IMR-90 (cell line): Measurements from ENCODE around the gene SEC61B. TPM values are rescaled to one million over a fixed set of nuclear protein-coding genes. Genes with fewer than 3 reads are reported as not detected.

ENCODE experiments used
- ATAC-seq: fragments of 200-7000 bp; cut with Tn5 transposase; 2 replicates; pipeline ENCODE4 v1.9.1; 2020; ENCODE audit warnings: low read depth, mild to moderate bottlenecking, moderate library complexity
- BruUV-seq: library from RNA; stranded (reverse); fragments of 400-500 nt; replicated peaks from 2 replicates; lab custom pipeline; 2021; lab: Mats Ljungman, UMichigan
- CTCF ChIA-PET: fragments of 300-600 bp; formaldehyde crosslinking; extraction: SDS; loops from one replicate; lab custom pipeline; 2021; ENCODE audit warnings: antibody characterized with exemption; lab: Yijun Ruan, JAX
- POLR2A ChIA-PET: fragments of 300-600 bp; sonication (Branson Sonifier 250); formaldehyde crosslinking; loops from one replicate; lab custom pipeline; 2022; ENCODE audit warnings: antibody characterized with exemption; ENCODE audit not compliant: unreplicated experiment; lab: Charles Lee
- DNase-seq: peaks from one replicate; pipeline ENCODE4 v3.0.0; 2013
- H2AFZ ChIP-seq: replicated peaks from 2 replicates; pipeline ENCODE3; 2013; ENCODE audit warnings: low read length, mild to moderate bottlenecking; ENCODE audit not compliant: poor library complexity
- H2AK5ac ChIP-seq: 2 replicates; pipeline ENCODE4 v1.6.1; 2013; ENCODE audit warnings: low read depth, low read length, inconsistent platforms
- H2AK9ac ChIP-seq: replicated peaks from 2 replicates; pipeline ENCODE3; 2013; ENCODE audit warnings: mild to moderate bottlenecking, low read depth, low read length, moderate library complexity; ENCODE audit not compliant: poor library complexity
- H2BK120ac ChIP-seq: 2 replicates; pipeline ENCODE4 v1.6.1; 2013; ENCODE audit warnings: low read depth, low read length, inconsistent platforms
- H2BK15ac ChIP-seq: 3 replicates; pipeline ENCODE4 v1.6.1; 2013; ENCODE audit warnings: low read depth, low read length, inconsistent platforms
- H2BK20ac ChIP-seq: 2 replicates; pipeline ENCODE4 v1.6.1; 2013; ENCODE audit warnings: low read depth, mild to moderate bottlenecking, inconsistent platforms, low read length, moderate library complexity
- H2BK5ac ChIP-seq: 2 replicates; pipeline ENCODE4 v1.6.1; 2013; ENCODE audit warnings: mild to moderate bottlenecking, low read depth, low read length, inconsistent platforms; ENCODE audit not compliant: poor library complexity, severe bottlenecking
- H3K14ac ChIP-seq: replicated peaks from 2 replicates; pipeline ENCODE4 v1.6.1; 2013; ENCODE audit warnings: low read depth, low read length, inconsistent platforms
- H3K18ac ChIP-seq: 2 replicates; pipeline ENCODE4 v1.6.1; 2013; ENCODE audit warnings: low read depth, low read length, control low read depth
- H3K23ac ChIP-seq: 2 replicates; pipeline ENCODE4 v1.6.1; 2013; ENCODE audit warnings: low read depth, low read length, inconsistent platforms
- H3K27ac ChIP-seq: 2 replicates; pipeline ENCODE4 v1.5.1; 2013; ENCODE audit warnings: mild to moderate bottlenecking, control low read depth, low read length; ENCODE audit not compliant: insufficient read depth
- H3K27me3 ChIP-seq: 2 replicates; pipeline ENCODE4 v1.6.1; 2013; ENCODE audit warnings: low read length; ENCODE audit not compliant: control insufficient read depth, insufficient read depth
- H3K36me3 ChIP-seq: 2 replicates; pipeline ENCODE4 v1.6.1; 2013; ENCODE audit warnings: low read length, mixed read lengths; ENCODE audit not compliant: control insufficient read depth, insufficient read depth
- H3K4ac ChIP-seq: 2 replicates; pipeline ENCODE4 v1.6.1; 2013; ENCODE audit warnings: low read depth, low read length, inconsistent platforms
- H3K4me1 ChIP-seq: 2 replicates; pipeline ENCODE4 v1.6.1; 2013; ENCODE audit warnings: low read length, mixed read lengths; ENCODE audit not compliant: control insufficient read depth, insufficient read depth
- H3K4me2 ChIP-seq: 2 replicates; pipeline ENCODE4 v1.6.1; 2013; ENCODE audit warnings: low read depth, mild to moderate bottlenecking, control low read depth, low read length, moderate library complexity
- H3K4me3 ChIP-seq: 2 replicates; pipeline ENCODE4 v1.5.1; 2013; ENCODE audit warnings: low read depth, mild to moderate bottlenecking, control low read depth, low read length, moderate library complexity; ENCODE audit not compliant: insufficient read depth
- H3K56ac ChIP-seq: 2 replicates; pipeline ENCODE4 v1.6.1; 2013; ENCODE audit warnings: low read length, inconsistent platforms; ENCODE audit not compliant: insufficient read depth; ENCODE audit errors: extremely low read depth
- H3K79me1 ChIP-seq, 2 experiments: 2 replicates each; pipeline ENCODE4 v1.6.1; 2013; ENCODE audit warnings: low read length in 2 of 2, inconsistent platforms in 1 of 2, low read depth in 1 of 2
- H3K9ac ChIP-seq: 2 replicates; pipeline ENCODE4 v1.6.1; 2013; ENCODE audit warnings: low read depth, low read length, control low read depth
- H3K9me1 ChIP-seq: 2 replicates; pipeline ENCODE4 v1.6.1; 2013; ENCODE audit warnings: low read length, inconsistent platforms; ENCODE audit not compliant: insufficient read depth
- H3K9me3 ChIP-seq: 2 replicates; pipeline ENCODE4 v1.6.1; 2013; ENCODE audit warnings: low read length; ENCODE audit not compliant: control insufficient read depth, insufficient read depth
- H4K20me1 ChIP-seq: 2 replicates; pipeline ENCODE4 v1.6.1; 2013; ENCODE audit warnings: low read length, inconsistent platforms; ENCODE audit not compliant: insufficient read depth
- H4K5ac ChIP-seq: 2 replicates; pipeline ENCODE4 v1.6.1; 2013; ENCODE audit warnings: mild to moderate bottlenecking, low read depth, low read length, control low read depth
- H4K8ac ChIP-seq, 2 experiments: 2 replicates each; pipeline ENCODE4 v1.6.1; 2013; ENCODE audit warnings: low read depth in 2 of 2, low read length in 2 of 2, control low read depth in 1 of 2, inconsistent platforms in 1 of 2
- H4K91ac ChIP-seq: 2 replicates; pipeline ENCODE4 v1.6.1; 2013; ENCODE audit warnings: low read depth, low read length, inconsistent platforms; ENCODE audit not compliant: insufficient read depth
- NFE2L2 ChIP-seq: fragments of 150-350 bp; IDR thresholded peaks from 2 replicates; pipeline ENCODE4 v1.6.1; 2016; ENCODE audit warnings: low read depth, mild to moderate bottlenecking, low read length
- WGBS, 2 experiments: methylation state at CpG; one replicate each; pipeline versions ENCODE4 v1.1.5 to v1.1.7; 2013; ENCODE audit warnings: missing lambda C conversion rate in 2 of 2; ENCODE audit not compliant: insufficient read length in 1 of 2; ENCODE audit errors: extremely low coverage in 2 of 2; 5-methylcytosine and 5-hydroxymethylcytosine counted together
- dilution Hi-C: fragments of 300-500 bp; cut with HindIII; formaldehyde crosslinking; loops from one replicate; pipeline ENCODE4 v1.14.3; 2018; ENCODE audit warnings: low sequenced_read_pairs; ENCODE audit not compliant: unreplicated experiment
- in situ Hi-C: fragments of 300-500 bp; cut with MboI; formaldehyde crosslinking; loops from 3 replicates; pipeline ENCODE4 v1.14.3; 2019; ENCODE audit warnings: low sequenced_read_pairs, inconsistent platforms, mixed read lengths
- intact Hi-C: fragments of 100-400 bp; cut with micrococcal nuclease; formaldehyde crosslinking; loops from 2 replicates; pipeline ENCODE4 v1.10.0; 2022
- polyA plus RNA-seq, 3 experiments: library from polyadenylated mRNA; depleted of rRNA; stranded (reverse); fragments of >200 nt; gene quantifications; 2 replicates each; pipeline ENCODE4 v1.2.3, GENCODE V29; 2012; ENCODE audit warnings: low replicate concordance in 1 of 3
- total RNA-seq: library from RNA; depleted of rRNA; stranded (reverse); fragments of >200 nt; gene quantifications from 2 replicates; pipeline ENCODE4 v1.2.3, GENCODE V29; 2012
- TF ChIP-seq, protein P1 (sequence below): conservative IDR thresholded peaks from 2 replicates; pipeline ENCODE4 v1.5.1; 2012; ENCODE audit warnings: mild to moderate bottlenecking, low read depth, low read length, improper control_type of control experiment

SEC61B gene
- total and polyA plus RNA-seq, 2 of the 4 experiments (the other 2 are of a cell fraction): 180 to 281 TPM

DNA sequence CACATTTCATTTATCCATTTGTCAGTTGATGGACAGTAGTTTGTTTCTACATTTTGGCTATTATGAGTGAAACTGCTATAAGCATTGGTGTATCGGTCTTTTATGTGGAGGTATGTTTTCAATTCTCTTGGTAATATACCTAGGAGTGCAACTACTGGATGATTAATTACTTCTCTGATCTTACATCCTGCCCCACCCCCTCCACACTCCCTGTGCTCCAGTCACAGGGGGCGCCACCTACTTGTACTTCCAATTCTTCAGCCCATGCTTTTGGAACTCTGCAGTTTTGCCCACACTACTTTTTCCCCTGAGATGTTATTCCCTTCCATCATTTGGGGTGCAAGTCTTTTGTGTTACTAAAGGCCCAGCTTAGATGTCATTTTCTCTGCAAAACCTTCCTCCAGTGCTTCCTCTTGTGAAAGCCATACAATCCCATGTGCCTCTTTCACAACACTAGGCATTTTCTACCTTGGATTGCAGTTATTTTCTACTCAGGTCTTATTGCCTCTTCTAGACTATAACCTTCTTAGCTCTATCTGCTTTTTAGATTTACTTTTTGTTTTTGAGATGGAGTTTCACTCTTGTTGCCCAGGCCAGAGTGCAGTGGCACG, 42.1 kb downstream of the SEC61B start:
- Histone ChIP-seq H3K14ac (no peak overlapping the region), H2BK15ac (no peak overlapping the region), H4K91ac (no peak overlapping the region), H3K23ac (no peak overlapping the region), H3K36me3 (no peaks in the 10 kb centered on the region), H3K56ac (no peak overlapping the region), H4K8ac (no peak overlapping the region), H2AK9ac (no peak overlapping the region), H4K20me1 (no peaks in the 10 kb centered on the region), H3K27ac (no peak overlapping the region), H3K4ac (no peak overlapping the region), H3K9me1 (peaks cover 2% of the 10 kb centered on the region; the same call in 1 of the 2 replicates), H3K18ac (no peak overlapping the region), H3K4me2 (no peak overlapping the region), H3K79me1 (no peaks in the 10 kb centered on the region), H3K9me3 (no peaks in the 10 kb centered on the region), H3K4me3 (no peak overlapping the region), H2BK5ac (no peak overlapping the region), H3K4me1 (peaks cover 5% of the 10 kb centered on the region), H3K9ac (no peak overlapping the region), H4K5ac (no peak overlapping the region), H2BK120ac (no peak overlapping the region), H2AK5ac (no peak overlapping the region), H2BK20ac (no peak overlapping the region), H2AFZ (no peak overlapping the region), H3K27me3 (no peaks in the 10 kb centered on the region)
- POLR2A ChIA-PET: no interaction called here
- in situ Hi-C loops (loop anchor here (25.0 kb wide), 3 partner anchors 548 to 948 kb away; partner anchors contain the start of gene NR4A3), intact Hi-C loops (loop anchor here (10.0 kb wide), 4 partner anchors 79 to 1331 kb away; partner anchors contain the start of gene STX17), dilution Hi-C loops (no loop called here)
- DNase-seq: no peak
- CTCF ChIA-PET: no interaction called here
- BruUV-seq: no TSS peak
- WGBS, 2 experiments: 33% methylated on average over 1 of the region's 3 CpGs; no CpG with 5 or more reads in 1 of the 2 experiments
- ATAC-seq: no peak
- TF ChIP-seq, protein P1, sequence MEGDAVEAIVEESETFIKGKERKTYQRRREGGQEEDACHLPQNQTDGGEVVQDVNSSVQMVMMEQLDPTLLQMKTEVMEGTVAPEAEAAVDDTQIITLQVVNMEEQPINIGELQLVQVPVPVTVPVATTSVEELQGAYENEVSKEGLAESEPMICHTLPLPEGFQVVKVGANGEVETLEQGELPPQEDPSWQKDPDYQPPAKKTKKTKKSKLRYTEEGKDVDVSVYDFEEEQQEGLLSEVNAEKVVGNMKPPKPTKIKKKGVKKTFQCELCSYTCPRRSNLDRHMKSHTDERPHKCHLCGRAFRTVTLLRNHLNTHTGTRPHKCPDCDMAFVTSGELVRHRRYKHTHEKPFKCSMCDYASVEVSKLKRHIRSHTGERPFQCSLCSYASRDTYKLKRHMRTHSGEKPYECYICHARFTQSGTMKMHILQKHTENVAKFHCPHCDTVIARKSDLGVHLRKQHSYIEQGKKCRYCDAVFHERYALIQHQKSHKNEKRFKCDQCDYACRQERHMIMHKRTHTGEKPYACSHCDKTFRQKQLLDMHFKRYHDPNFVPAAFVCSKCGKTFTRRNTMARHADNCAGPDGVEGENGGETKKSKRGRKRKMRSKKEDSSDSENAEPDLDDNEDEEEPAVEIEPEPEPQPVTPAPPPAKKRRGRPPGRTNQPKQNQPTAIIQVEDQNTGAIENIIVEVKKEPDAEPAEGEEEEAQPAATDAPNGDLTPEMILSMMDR: peak; percentile 33
- no peak for TF ChIP-seq NFE2L2
